ENCODE measurements around the gene LYRM1.
"Not testable (repeated sequence)": the region's sequence is repeated elsewhere in the genome, so short reads cannot be mapped to it uniquely, and the experiment has no call there.

The LYRM1 gene

DNA sequence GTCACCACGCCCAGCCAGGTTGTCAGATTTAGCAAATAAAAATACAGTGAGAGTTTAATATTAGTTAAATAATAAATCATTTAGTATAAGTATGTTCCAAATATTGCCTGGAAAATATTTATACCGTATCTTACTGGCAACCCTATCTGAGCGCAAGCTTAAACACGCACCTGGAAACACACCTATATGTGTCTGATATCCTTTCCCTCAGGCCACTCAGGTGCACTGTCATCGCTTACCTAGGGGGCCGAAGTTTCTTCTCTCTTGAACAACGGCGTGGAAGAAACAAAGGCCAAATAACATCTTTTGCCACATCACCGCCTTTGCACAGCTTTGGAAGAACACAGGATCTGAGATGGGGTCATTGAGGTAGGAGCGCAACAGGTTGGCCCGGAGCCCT, 54.0 kb downstream of the LYRM1 start:
- H3K9ac ChIP-seq (ENCODE audit: low read length), result no peak overlapping the region
- H3K4me1 ChIP-seq (ENCODE audit: control insufficient read depth, insufficient read depth, low read length), result no peaks in the 10 kb centered on the region
- H3K4me3 ChIP-seq (ENCODE audit: low read depth, low read length), result no peak overlapping the region
- no peaks in the 10 kb centered on the region for H3K9me3 ChIP-seq (ENCODE audit: control insufficient read depth, insufficient read depth, low read depth, low read length)
- no peaks in the 10 kb centered on the region for H3K27me3 ChIP-seq (ENCODE audit: control insufficient read depth, insufficient read depth, low read length)
- no peaks in the 10 kb centered on the region for H3K36me3 ChIP-seq (ENCODE audit: control insufficient read depth, insufficient read depth, low read length)
- no peak overlapping the region for H3K27ac ChIP-seq (ENCODE audit: low read depth, low read length)

DNA sequence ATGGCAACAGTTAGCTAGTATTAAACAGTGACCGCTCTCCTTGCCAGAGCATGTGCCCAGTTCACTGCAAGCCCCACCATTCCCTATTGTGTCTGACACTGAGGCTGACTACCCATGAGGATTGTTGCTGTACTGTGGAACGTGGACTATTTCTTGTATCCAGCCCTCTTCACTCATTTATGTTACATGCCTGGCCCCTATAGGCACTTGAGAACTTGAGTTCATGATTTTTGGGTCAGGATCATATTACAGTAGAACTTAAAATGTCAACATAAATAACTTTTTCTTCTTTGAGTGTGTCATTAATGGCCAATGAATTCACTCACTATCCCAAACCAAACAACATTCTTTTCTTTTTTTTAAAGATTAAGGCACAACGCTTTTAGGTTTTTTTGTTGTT, 55.7 kb downstream of the LYRM1 start:
- Histone ChIP-seq H3K27me3 (ENCODE audit: control insufficient read depth, insufficient read depth, low read length) (no peaks in the 10 kb centered on the region), H3K4me3 (ENCODE audit: low read depth, low read length) (no peak overlapping the region), H3K9ac (ENCODE audit: low read length) (no peak overlapping the region), H3K4me1 (ENCODE audit: control insufficient read depth, insufficient read depth, low read length) (no peaks in the 10 kb centered on the region), H3K36me3 (ENCODE audit: control insufficient read depth, insufficient read depth, low read length) (no peaks in the 10 kb centered on the region), H3K27ac (ENCODE audit: low read depth, low read length) (no peak overlapping the region), H3K9me3 (ENCODE audit: control insufficient read depth, insufficient read depth, low read depth, low read length) (no peaks in the 10 kb centered on the region)

GRCh38 chr16:20957153-20957552, 56.6 kb downstream of the LYRM1 start:
- no peak overlapping the region for H3K9ac ChIP-seq (ENCODE audit: low read length)
- H3K27me3 ChIP-seq (ENCODE audit: control insufficient read depth, insufficient read depth, low read length), result no peaks in the 10 kb centered on the region
- H3K36me3 ChIP-seq (ENCODE audit: control insufficient read depth, insufficient read depth, low read length), result no peaks in the 10 kb centered on the region
- H3K4me3 ChIP-seq (ENCODE audit: low read depth, low read length), result no peak overlapping the region
- H3K4me1 ChIP-seq (ENCODE audit: control insufficient read depth, insufficient read depth, low read length), result no peaks in the 10 kb centered on the region
- no peaks in the 10 kb centered on the region for H3K9me3 ChIP-seq (ENCODE audit: control insufficient read depth, insufficient read depth, low read depth, low read length)
- no peak overlapping the region for H3K27ac ChIP-seq (ENCODE audit: low read depth, low read length)

- Histone ChIP-seq H3K9ac (ENCODE audit: low read length) (no peak overlapping the region), H3K36me3 (ENCODE audit: control insufficient read depth, insufficient read depth, low read length) (no peaks in the 10 kb centered on the region), H3K27me3 (ENCODE audit: control insufficient read depth, insufficient read depth, low read length) (no peaks in the 10 kb centered on the region), H3K4me3 (ENCODE audit: low read depth, low read length) (no peak overlapping the region), H3K27ac (ENCODE audit: low read depth, low read length) (no peak overlapping the region), H3K4me1 (ENCODE audit: control insufficient read depth, insufficient read depth, low read length) (no peaks in the 10 kb centered on the region), H3K9me3 (ENCODE audit: control insufficient read depth, insufficient read depth, low read depth, low read length) (no peaks in the 10 kb centered on the region)
Measured at GRCh38 chr16:20960899-20961298, 60.3 kb downstream of the LYRM1 start.

GRCh38 chr16:20968765-20969164, 68.2 kb downstream of the LYRM1 start:
- Histone ChIP-seq H3K9ac (ENCODE audit: low read length) (no peak overlapping the region), H3K9me3 (ENCODE audit: control insufficient read depth, insufficient read depth, low read depth, low read length) (no peaks in the 10 kb centered on the region), H3K27me3 (ENCODE audit: control insufficient read depth, insufficient read depth, low read length) (no peaks in the 10 kb centered on the region), H3K4me3 (ENCODE audit: low read depth, low read length) (no peak overlapping the region; the same call in 1 of the 2 replicates), H3K4me1 (ENCODE audit: control insufficient read depth, insufficient read depth, low read length) (peaks cover 29% of the 10 kb centered on the region), H3K27ac (ENCODE audit: low read depth, low read length) (no peak overlapping the region), H3K36me3 (ENCODE audit: control insufficient read depth, insufficient read depth, low read length) (no peaks in the 10 kb centered on the region)

DNA sequence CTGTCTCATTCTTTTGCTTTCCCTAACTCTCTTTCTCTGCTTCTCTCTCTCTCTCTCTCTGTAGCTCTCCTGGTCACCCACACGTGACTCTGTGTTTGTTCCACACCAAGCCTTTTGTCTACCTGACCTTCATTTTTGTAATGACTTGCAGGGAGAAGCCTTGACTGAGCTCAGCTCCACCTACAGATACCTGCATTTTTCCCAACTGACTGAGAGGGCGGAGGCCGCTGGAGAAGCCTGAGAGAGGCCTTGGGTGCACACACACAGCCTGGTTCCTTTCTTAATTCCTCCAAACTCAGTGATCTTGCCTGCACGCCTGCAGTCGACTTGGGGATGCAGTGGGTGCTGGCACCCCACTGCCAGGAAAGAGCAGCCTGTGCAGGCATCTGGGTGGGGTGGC, 68.8 kb downstream of the LYRM1 start:
- Histone ChIP-seq H3K4me1 (ENCODE audit: control insufficient read depth, insufficient read depth, low read length) (peaks cover 29% of the 10 kb centered on the region), H3K36me3 (ENCODE audit: control insufficient read depth, insufficient read depth, low read length) (no peaks in the 10 kb centered on the region), H3K4me3 (ENCODE audit: low read depth, low read length) (no peak overlapping the region), H3K9me3 (ENCODE audit: control insufficient read depth, insufficient read depth, low read depth, low read length) (no peaks in the 10 kb centered on the region), H3K9ac (ENCODE audit: low read length) (no peak overlapping the region), H3K27me3 (ENCODE audit: control insufficient read depth, insufficient read depth, low read length) (no peaks in the 10 kb centered on the region), H3K27ac (ENCODE audit: low read depth, low read length) (no peak overlapping the region)

DNA sequence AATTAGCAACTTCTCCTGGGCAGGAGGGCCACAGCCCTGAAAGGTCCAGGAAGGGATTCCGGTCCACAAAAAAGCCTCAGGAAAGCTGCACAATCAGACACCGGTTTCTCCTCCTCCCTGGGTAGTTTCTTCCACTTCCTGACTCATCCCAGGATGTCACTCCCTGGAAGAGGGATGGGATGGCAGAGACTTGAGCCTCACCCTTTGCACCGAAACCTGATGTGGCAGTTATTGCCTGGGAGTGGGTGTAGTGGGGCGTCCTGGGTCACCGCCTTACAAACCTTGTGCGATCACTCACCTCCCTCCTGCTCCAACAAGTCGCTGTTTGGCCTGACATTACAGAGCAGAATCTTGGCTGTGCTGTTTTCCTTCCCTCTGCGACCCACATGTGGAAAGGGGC, 70.8 kb downstream of the LYRM1 start:
- H3K27me3 ChIP-seq (ENCODE audit: control insufficient read depth, insufficient read depth, low read length), result no peaks in the 10 kb centered on the region
- no peaks in the 10 kb centered on the region for H3K36me3 ChIP-seq (ENCODE audit: control insufficient read depth, insufficient read depth, low read length)
- no peaks in the 10 kb centered on the region for H3K9me3 ChIP-seq (ENCODE audit: control insufficient read depth, insufficient read depth, low read depth, low read length)
- no peak overlapping the region for H3K27ac ChIP-seq (ENCODE audit: low read depth, low read length)
- peaks cover 29% of the 10 kb centered on the region for H3K4me1 ChIP-seq (ENCODE audit: control insufficient read depth, insufficient read depth, low read length)
- no peak overlapping the region for H3K4me3 ChIP-seq (ENCODE audit: low read depth, low read length)
- no peak overlapping the region for H3K9ac ChIP-seq (ENCODE audit: low read length)

DNA sequence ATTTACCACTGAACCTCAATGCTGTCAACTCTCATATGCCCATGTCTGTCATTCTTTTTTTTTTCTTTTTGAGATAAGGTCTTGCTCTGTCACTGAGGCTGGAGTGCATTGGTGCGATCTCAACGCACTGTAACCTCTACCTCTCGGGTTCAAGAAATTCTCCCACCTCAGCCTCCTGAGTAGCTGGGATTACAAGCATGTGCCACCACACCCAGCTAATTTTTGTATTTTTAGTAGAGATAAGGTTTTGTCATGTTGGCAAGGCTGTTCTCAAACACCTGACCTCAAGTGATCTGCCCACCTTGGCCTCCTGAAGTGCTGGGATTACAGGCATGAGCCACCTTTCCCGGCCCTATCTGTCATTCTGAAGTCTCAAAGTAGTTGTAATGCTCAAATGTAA, 72.6 kb downstream of the LYRM1 start:
- not testable (repeated sequence) for H3K9ac ChIP-seq (ENCODE audit: low read length); H3K36me3 ChIP-seq (ENCODE audit: control insufficient read depth, insufficient read depth, low read length); H3K27me3 ChIP-seq (ENCODE audit: control insufficient read depth, insufficient read depth, low read length); H3K4me3 ChIP-seq (ENCODE audit: low read depth, low read length); H3K27ac ChIP-seq (ENCODE audit: low read depth, low read length); H3K9me3 ChIP-seq (ENCODE audit: control insufficient read depth, insufficient read depth, low read depth, low read length)
- H3K4me1 ChIP-seq (ENCODE audit: control insufficient read depth, insufficient read depth, low read length), result peaks cover 24% of the 10 kb centered on the region
